CD4-positive, alpha-beta T cell treated with Interleukin-6 at 100 ng/mL for 8 hours (primary cell): ENCODE data around the gene DCHS2.
"Not testable (repeated sequence)": the region's sequence is repeated elsewhere in the genome, so short reads cannot be mapped to it uniquely, and the experiment has no call there.

Experiments used
- DNase-seq: peaks from one replicate; pipeline ENCODE4 v3.0.0-alpha.2; 2020; ENCODE audit warnings: mixed read lengths, low spot score

DCHS2 gene

GRCh38 chr4:154217384-154217783 is 274.2 kb downstream of the DCHS2 start:
- DNase-seq, result not testable (repeated sequence)

- no peak for DNase-seq
Measured at GRCh38 chr4:154211506-154211905, 280.1 kb downstream of the DCHS2 start.

DNA sequence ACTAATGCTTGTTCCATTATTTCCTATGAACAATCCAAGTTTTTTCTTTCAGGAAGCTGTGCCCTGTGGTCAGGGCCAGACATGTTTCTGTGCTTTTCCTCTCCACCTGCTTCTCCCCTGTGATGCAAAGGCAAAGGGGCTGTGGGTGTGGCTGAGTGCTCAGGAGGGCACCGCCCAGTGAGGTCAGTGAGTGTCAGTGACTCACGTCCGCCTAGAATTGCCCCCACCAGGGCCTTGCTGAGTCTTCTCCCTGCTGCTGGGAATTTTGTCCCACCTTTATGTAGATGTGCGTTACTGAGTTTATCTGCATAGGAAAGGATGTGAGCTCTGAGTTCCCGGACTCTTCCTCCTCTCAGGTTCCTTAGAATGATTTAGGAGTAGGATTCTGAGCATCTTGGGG is 283.2 kb downstream of the DCHS2 start:
- no peak for DNase-seq

DNA sequence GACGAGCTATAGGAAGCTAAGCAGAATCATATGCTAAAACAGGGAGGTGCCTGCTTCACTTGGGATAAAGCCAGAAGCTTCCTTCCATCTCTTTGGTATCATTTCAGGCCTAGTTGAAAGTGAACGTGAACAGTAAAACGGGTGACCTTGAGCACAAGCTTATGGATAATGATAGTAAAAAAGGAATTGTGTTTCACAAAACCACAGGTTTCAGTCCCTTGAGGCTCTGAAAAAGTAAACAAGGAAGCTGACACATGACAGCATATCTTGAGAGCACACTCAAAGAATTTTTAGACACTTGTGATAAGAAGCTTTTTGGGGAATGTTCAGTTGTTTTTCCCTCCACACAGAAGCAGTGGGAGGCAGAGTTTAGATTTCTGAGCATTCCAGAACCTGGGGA is 286.1 kb downstream of the DCHS2 start:
- DNase-seq, result no peak

DNA sequence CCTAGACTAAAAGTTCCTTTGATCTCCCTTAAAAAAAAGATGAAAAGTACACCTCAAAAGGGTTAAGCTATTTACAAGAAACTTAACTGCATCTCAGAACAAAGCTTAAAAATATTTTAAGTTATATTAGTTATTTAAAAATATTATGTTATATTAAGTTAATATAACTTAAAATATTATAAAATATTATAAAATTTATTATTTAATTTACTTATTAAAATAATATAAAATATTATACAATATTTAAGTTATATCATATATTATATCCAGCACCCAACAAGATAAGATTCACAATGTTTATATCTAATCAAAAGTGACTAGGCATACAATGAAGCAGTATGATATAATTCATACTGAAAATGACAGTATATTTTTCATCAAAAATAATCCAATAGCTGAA is 296.9 kb downstream of the DCHS2 start:
- no peak for DNase-seq

DNA sequence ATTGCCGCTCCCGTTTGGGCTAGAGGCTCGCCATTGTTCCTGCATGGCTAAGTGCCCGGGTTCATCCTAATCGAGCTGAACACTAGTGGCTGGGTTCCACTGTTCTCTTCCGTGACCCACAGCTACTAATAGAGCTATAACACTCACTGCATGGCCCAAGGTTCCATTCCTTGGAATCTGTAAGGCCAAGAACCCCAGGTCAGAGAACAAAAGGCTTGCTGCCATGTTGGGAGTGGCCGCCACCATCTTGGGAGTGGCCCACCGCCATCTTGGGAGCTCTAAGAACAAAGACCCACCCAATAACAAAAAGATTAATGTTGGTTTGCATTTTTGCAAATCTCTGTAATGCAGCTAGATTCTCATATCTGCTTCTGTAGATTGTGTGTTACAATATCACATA is 299.0 kb downstream of the DCHS2 start:
- no peak for DNase-seq

- no peak for DNase-seq
Measured at GRCh38 chr4:154189346-154189745, 302.3 kb downstream of the DCHS2 start.

DNA sequence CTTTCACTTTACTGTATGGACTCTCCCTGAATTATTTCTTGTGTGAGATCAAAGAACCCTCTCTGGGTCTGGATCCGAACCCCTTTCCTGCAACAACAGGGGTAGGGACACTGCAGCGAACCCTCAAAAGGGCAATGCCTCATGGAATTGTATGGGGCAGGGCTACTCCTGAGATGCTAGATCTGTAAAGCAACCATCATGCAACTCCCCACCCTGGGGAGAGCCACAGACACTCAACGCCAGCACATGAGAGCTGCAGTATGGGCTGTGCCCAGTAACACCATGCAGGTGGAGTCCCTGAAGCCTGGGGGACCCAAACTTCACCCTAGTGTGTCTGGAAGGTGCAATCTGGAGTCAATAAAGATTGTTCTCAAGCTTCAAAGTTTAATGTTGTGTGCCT is 304.7 kb downstream of the DCHS2 start:
- DNase-seq, result no peak

DNA sequence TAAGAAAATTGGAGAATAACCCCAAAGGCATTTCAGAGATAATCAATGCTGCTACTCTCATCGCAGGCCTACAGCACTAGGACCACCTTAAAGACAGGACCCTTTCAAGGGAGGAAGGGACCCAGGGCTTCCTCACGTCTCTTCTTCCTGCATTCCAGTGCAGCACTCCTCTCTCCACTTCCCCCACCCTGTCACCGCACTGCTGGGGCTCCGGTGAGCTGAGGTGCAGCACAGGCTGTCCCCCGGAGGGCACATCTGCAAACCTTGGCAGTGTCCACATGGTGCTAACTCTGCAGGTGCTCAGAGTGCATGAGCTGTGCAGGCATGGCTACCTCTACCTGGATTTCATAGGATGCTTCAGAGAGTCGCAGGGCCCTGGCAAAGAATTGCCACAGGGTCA is 305.6 kb downstream of the DCHS2 start:
- DNase-seq, result no peak

DNA sequence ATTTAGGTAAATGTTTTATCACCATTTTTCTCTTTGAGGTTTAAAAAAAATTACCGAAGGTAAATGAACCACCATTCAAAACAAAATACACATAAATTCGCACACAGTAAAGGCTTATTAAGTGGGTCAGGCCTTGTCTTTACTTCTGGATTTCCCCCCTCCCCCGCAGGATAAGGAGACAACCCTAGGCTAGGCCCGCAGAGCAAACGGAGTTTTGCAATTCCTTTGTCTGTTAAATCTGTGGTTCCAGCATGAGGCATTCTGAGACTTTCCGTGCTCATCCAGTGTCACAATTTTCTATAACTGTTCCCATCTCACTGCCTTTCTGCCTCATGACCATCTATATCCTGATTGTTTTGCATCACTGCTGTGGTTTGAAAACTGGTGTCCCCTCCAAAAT is 307.4 kb downstream of the DCHS2 start:
- no peak for DNase-seq

DNA sequence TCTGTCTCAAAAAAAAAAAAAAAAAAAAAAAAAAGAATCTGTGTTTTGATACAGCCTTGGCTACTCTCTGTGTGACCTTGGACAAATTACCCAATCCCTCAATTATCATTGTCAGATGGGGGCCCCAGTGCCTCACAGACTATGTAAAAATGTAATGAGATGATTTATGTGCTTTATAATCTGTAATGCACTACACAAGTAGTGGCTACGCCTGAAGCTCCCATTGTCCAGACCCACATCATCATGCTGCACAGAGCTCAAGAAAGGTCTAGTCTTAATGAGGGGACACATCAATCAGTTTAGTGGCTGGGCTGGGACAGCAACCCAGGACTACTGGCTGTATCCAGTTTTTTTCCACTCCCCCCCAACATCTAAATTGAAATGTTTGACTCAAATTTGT is 308.3 kb downstream of the DCHS2 start:
- no peak for DNase-seq
